ENCODE data around the gene RNF208.

RNF208 gene

GRCh38 chr9:137218212-137218753 lies 3.8 kb downstream of the RNF208 start:
- peaks cover 10% of the 10 kb centered on the region for H3K4me1 ChIP-seq (ENCODE audit: control insufficient read depth, low read length)
- H3K36me3 ChIP-seq (ENCODE audit: control insufficient read depth, low read length) = peaks cover 25% of the 10 kb centered on the region
- H3K27ac ChIP-seq (ENCODE audit: low read depth, low read length) = no peak overlapping the region

GRCh38 chr9:137217276-137218211 lies 4.5 kb downstream of the RNF208 start:
- TF ChIP-seq EZH2phosphoT487 (IDR thresholded peaks at IDR 0.05; ENCODE audit: borderline replicate concordance, low read length) (no peak), CTCF (IDR thresholded peaks at IDR 0.05; ENCODE audit: low read depth, low read length, poor library complexity, severe bottlenecking) (no peak)
- no peak overlapping the region for H3K4me3 ChIP-seq (ENCODE audit: low read length)
- H3K4me2 ChIP-seq (ENCODE audit: low read length) = no peak overlapping the region

More at GRCh38 chr9:137218212-137218753, 3.8 kb downstream of the RNF208 start:
- Histone ChIP-seq H3F3A (ENCODE audit: control insufficient read depth, insufficient read depth) (no peaks in the 10 kb centered on the region; the same call in 1 of the 2 replicates), H3K9me2 (replicated peaks; ENCODE audit: control insufficient read depth, low read length) (no peaks in the 10 kb centered on the region), H3K4me2 (ENCODE audit: low read length) (no peak overlapping the region), H3K27me3 (ENCODE audit: control insufficient read depth, low read length) (no peaks in the 10 kb centered on the region), H3K4me3 (ENCODE audit: low read length) (no peak overlapping the region), H4K20me1 (ENCODE audit: control insufficient read depth, insufficient read depth, low read depth, low read length) (no peaks in the 10 kb centered on the region), H3K79me2 (ENCODE audit: control insufficient read depth, low read length) (no peaks in the 10 kb centered on the region), H3K9me3 (ENCODE audit: control insufficient read depth, insufficient read depth, low read length) (no peaks in the 10 kb centered on the region)
- TF ChIP-seq CTCF (IDR thresholded peaks at IDR 0.05; ENCODE audit: low read depth, low read length, poor library complexity, severe bottlenecking) (no peak), EZH2phosphoT487 (IDR thresholded peaks at IDR 0.05; ENCODE audit: borderline replicate concordance, low read length) (no peak)

GRCh38 chr9:137216188-137216965 lies 5.7 kb downstream of the RNF208 start:
- H3K27me3 ChIP-seq (ENCODE audit: control insufficient read depth, low read length) = no peaks in the 10 kb centered on the region
- no peak overlapping the region for H3K4me3 ChIP-seq (ENCODE audit: low read length)
- H3K36me3 ChIP-seq (ENCODE audit: control insufficient read depth, low read length) = peaks cover 34% of the 10 kb centered on the region
- no peaks in the 10 kb centered on the region for H3K9me3 ChIP-seq (ENCODE audit: control insufficient read depth, insufficient read depth, low read length)
- no peaks in the 10 kb centered on the region for H3K9me2 ChIP-seq (replicated peaks; ENCODE audit: control insufficient read depth, low read length)
- no peak overlapping the region for H3K27ac ChIP-seq (ENCODE audit: low read depth, low read length)
- no peaks in the 10 kb centered on the region for H4K20me1 ChIP-seq (ENCODE audit: control insufficient read depth, insufficient read depth, low read depth, low read length)
- no peak overlapping the region for H3K4me2 ChIP-seq (ENCODE audit: low read length)
- TF ChIP-seq EZH2phosphoT487 (IDR thresholded peaks at IDR 0.05; ENCODE audit: borderline replicate concordance, low read length) (no peak), CTCF (IDR thresholded peaks at IDR 0.05; ENCODE audit: low read depth, low read length, poor library complexity, severe bottlenecking) (no peak)
- no peaks in the 10 kb centered on the region; the same call in 1 of the 2 replicates for H3F3A ChIP-seq (ENCODE audit: control insufficient read depth, insufficient read depth)
- no peaks in the 10 kb centered on the region for H3K79me2 ChIP-seq (ENCODE audit: control insufficient read depth, low read length)
- H3K4me1 ChIP-seq (ENCODE audit: control insufficient read depth, low read length) = no peaks in the 10 kb centered on the region

More at GRCh38 chr9:137217276-137218211, 4.5 kb downstream of the RNF208 start:
- Histone ChIP-seq H3K27ac (ENCODE audit: low read depth, low read length) (no peak overlapping the region), H3K79me2 (ENCODE audit: control insufficient read depth, low read length) (no peaks in the 10 kb centered on the region), H3K9me2 (replicated peaks; ENCODE audit: control insufficient read depth, low read length) (no peaks in the 10 kb centered on the region), H3K36me3 (ENCODE audit: control insufficient read depth, low read length) (peaks cover 30% of the 10 kb centered on the region), H3K9me3 (ENCODE audit: control insufficient read depth, insufficient read depth, low read length) (no peaks in the 10 kb centered on the region), H3K4me1 (ENCODE audit: control insufficient read depth, low read length) (peaks cover 3% of the 10 kb centered on the region), H3K27me3 (ENCODE audit: control insufficient read depth, low read length) (no peaks in the 10 kb centered on the region), H3F3A (ENCODE audit: control insufficient read depth, insufficient read depth) (no peaks in the 10 kb centered on the region; the same call in 1 of the 2 replicates), H4K20me1 (ENCODE audit: control insufficient read depth, insufficient read depth, low read depth, low read length) (no peaks in the 10 kb centered on the region)

All from DOHH2 (cell line).